ENCODE data around the gene COPS7A. TPM values are rescaled to one million over a fixed set of nuclear protein-coding genes. Genes with fewer than 3 reads are reported as not detected.

COPS7A gene
- polyA plus RNA-seq, 1 donor (not counting 4 experiments of a cell fraction or from before 2014, with no cell fraction given) = 85.4 TPM

DNA sequence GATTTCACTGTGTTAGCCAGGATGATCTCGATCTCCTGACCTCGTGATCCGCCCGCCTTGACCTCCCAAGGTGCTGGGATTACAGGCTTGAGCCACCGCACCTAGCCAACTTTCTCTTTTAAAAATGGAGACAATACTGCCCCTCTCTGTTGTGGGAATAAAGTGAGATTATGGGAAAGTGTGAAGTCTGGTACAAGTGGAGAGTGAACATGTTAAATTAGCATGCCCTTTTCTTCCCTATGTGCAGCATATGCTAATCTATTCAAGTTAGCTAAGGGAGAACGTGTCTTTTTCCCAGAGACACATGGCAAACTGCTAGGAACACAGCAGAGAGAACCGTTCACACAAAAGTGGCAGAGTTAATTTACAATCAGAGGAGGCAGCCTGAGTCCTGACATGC lies 1.5 kb downstream of the COPS7A start:
- no peak overlapping the region for H3K4me2 ChIP-seq (ENCODE audit: control insufficient read depth, extremely low read depth, insufficient read depth, low read depth, low read length)
- H3K27me3 ChIP-seq (ENCODE audit: control insufficient read depth, extremely low read depth, insufficient read depth, low read length) = no peaks in the 10 kb centered on the region
- dilution Hi-C loops (cut with MboI; ENCODE audit: extremely low pct_ligation_motif_present, low sequenced_read_pairs) = no loop called here

GRCh38 chr12:6729186-6729585 lies 5.3 kb downstream of the COPS7A start:
- Histone ChIP-seq H2AFZ (ENCODE audit: control insufficient read depth, low read length) (no peak overlapping the region), H3K9me1 (ENCODE audit: control insufficient read depth, extremely low read depth, insufficient read depth, low read length) (no peaks in the 10 kb centered on the region), H3K4me2 (ENCODE audit: control insufficient read depth, extremely low read depth, insufficient read depth, low read depth, low read length) (no peak overlapping the region), H3K79me2 (ENCODE audit: control insufficient read depth, insufficient read depth, low read length) (peaks cover 6% of the 10 kb centered on the region), H3K4me3 (ENCODE audit: control insufficient read depth in 2 of 3, extremely low read depth in 1 of 3, insufficient read depth in 2 of 3, low read depth in 1 of 3, low read length in 3 of 3) (no peak overlapping the region), H3K9me3 (ENCODE audit: control insufficient read depth, low read depth, low read length) (no peaks in the 10 kb centered on the region), H3K9ac (ENCODE audit: control insufficient read depth, extremely low read depth, insufficient read depth, low read length) (no peak overlapping the region), H4K20me1 (ENCODE audit: control insufficient read depth, extremely low read depth, insufficient read depth, low read length) (no peaks in the 10 kb centered on the region), H3K27ac (ENCODE audit: control insufficient read depth, insufficient read depth, low read length) (no peak overlapping the region), H3K4me1 (ENCODE audit: control insufficient read depth, extremely low read depth, insufficient read depth, low read length) (peaks cover 5% of the 10 kb centered on the region), H3K36me3 (ENCODE audit: control insufficient read depth in 2 of 2, extremely low read depth in 1 of 2, insufficient read depth in 2 of 2, low read length in 2 of 2) (peaks cover 17 to 34% of the 10 kb centered on the region in 2 experiments), H3K27me3 (ENCODE audit: control insufficient read depth, extremely low read depth, insufficient read depth, low read length) (no peaks in the 10 kb centered on the region)
- DNase-seq (ENCODE audit: low read depth, low spot score) (no peak), FAIRE-seq (no peak)
- TF ChIP-seq, protein P1, sequence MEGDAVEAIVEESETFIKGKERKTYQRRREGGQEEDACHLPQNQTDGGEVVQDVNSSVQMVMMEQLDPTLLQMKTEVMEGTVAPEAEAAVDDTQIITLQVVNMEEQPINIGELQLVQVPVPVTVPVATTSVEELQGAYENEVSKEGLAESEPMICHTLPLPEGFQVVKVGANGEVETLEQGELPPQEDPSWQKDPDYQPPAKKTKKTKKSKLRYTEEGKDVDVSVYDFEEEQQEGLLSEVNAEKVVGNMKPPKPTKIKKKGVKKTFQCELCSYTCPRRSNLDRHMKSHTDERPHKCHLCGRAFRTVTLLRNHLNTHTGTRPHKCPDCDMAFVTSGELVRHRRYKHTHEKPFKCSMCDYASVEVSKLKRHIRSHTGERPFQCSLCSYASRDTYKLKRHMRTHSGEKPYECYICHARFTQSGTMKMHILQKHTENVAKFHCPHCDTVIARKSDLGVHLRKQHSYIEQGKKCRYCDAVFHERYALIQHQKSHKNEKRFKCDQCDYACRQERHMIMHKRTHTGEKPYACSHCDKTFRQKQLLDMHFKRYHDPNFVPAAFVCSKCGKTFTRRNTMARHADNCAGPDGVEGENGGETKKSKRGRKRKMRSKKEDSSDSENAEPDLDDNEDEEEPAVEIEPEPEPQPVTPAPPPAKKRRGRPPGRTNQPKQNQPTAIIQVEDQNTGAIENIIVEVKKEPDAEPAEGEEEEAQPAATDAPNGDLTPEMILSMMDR (optimal IDR thresholded peaks at IDR 0.05 in 1 of 3, IDR thresholded peaks at IDR 0.05 in 1 of 3, conservative IDR thresholded peaks at IDR 0.05 in 1 of 3; ENCODE audit: extremely low read depth in 1 of 3, insufficient read depth in 2 of 3, low read length in 3 of 3) = no peak
- TF ChIP-seq EZH2 (IDR thresholded peaks at IDR 0.05; ENCODE audit: low read length) = no peak
- dilution Hi-C loops (cut with MboI; ENCODE audit: extremely low pct_ligation_motif_present, low sequenced_read_pairs) = no loop called here

More for the DNA sequence above, 1.5 kb downstream of the COPS7A start:
- no peak overlapping the region for H3K4me3 ChIP-seq (ENCODE audit: control insufficient read depth in 2 of 3, extremely low read depth in 1 of 3, insufficient read depth in 2 of 3, low read depth in 1 of 3, low read length in 3 of 3)
- no peak for FAIRE-seq
- peaks cover 13 to 23% of the 10 kb centered on the region in 2 experiments for H3K36me3 ChIP-seq (ENCODE audit: control insufficient read depth in 2 of 2, extremely low read depth in 1 of 2, insufficient read depth in 2 of 2, low read length in 2 of 2)
- peaks cover 5% of the 10 kb centered on the region for H3K4me1 ChIP-seq (ENCODE audit: control insufficient read depth, extremely low read depth, insufficient read depth, low read length)
- no peaks in the 10 kb centered on the region for H3K9me3 ChIP-seq (ENCODE audit: control insufficient read depth, low read depth, low read length)
- H3K79me2 ChIP-seq (ENCODE audit: control insufficient read depth, insufficient read depth, low read length) = peaks cover 6% of the 10 kb centered on the region
- no peaks in the 10 kb centered on the region for H3K9me1 ChIP-seq (ENCODE audit: control insufficient read depth, extremely low read depth, insufficient read depth, low read length)
- no peak overlapping the region for H2AFZ ChIP-seq (ENCODE audit: control insufficient read depth, low read length)
- TF ChIP-seq, protein P1 (optimal IDR thresholded peaks at IDR 0.05 in 1 of 3, IDR thresholded peaks at IDR 0.05 in 1 of 3, conservative IDR thresholded peaks at IDR 0.05 in 1 of 3; ENCODE audit: extremely low read depth in 1 of 3, insufficient read depth in 2 of 3, low read length in 3 of 3) = no peak
- TF ChIP-seq EZH2 (IDR thresholded peaks at IDR 0.05; ENCODE audit: low read length) = no peak
- no peak for DNase-seq (ENCODE audit: low read depth, low spot score)
- H3K9ac ChIP-seq (ENCODE audit: control insufficient read depth, extremely low read depth, insufficient read depth, low read length) = no peak overlapping the region
- H4K20me1 ChIP-seq (ENCODE audit: control insufficient read depth, extremely low read depth, insufficient read depth, low read length) = no peaks in the 10 kb centered on the region
- H3K27ac ChIP-seq (ENCODE audit: control insufficient read depth, insufficient read depth, low read length) = no peak overlapping the region

Data from keratinocyte (primary cell).